Stomach (tissue), 4 donors: Measurements from ENCODE around the gene KIF4B.

Experiments used
- CTCF ChIP-seq, 7 experiments: fragments of 450-650 bp in 4 of 7; fragments of 200-600 bp in 3 of 7; sonication (generic) in 3 of 7; IDR thresholded peaks; one replicate each; pipeline ENCODE4 v1.5.1; 2016 to 2019; ENCODE audit warnings: antibody characterized with exemption in 7 of 7, control low read depth in 2 of 7, mild to moderate bottlenecking in 1 of 7
- EP300 ChIP-seq: sonication (generic); formaldehyde crosslinking; IDR thresholded peaks from one replicate; pipeline ENCODE4 v1.6.1; 2017; ENCODE audit warnings: antibody characterized with exemption
- POLR2A ChIP-seq, 4 donors: fragments of 450-650 bp; IDR thresholded peaks; one replicate each; pipeline ENCODE4 v1.6.1; 2016; ENCODE audit warnings: antibody characterized with exemption in 4 of 4, control low read depth in 2 of 4, mild to moderate bottlenecking in 1 of 4, moderate library complexity in 1 of 4
- POLR2AphosphoS5 ChIP-seq, 3 donors: sonication (generic); formaldehyde crosslinking; IDR thresholded peaks; one replicate each; pipeline ENCODE4 v1.6.1; 2016; ENCODE audit warnings: antibody characterized with exemption in 3 of 3

GRCh38 chr5:154970759-154971158 lies 42.8 kb upstream of the KIF4B start:
- TF ChIP-seq POLR2AphosphoS5 (IDR thresholded peaks at IDR 0.05): no peak
- TF ChIP-seq CTCF (IDR thresholded peaks at IDR 0.05): no peak
- no peak for TF ChIP-seq POLR2A (IDR thresholded peaks at IDR 0.05)
- no peak for TF ChIP-seq EP300
